Effector CD4-positive, alpha-beta T cell (primary cell): ENCODE results near the gene SRSF1.
A peak's percentile ranks its signal among the peaks of the same experiment; 100 is the strongest.
"Not testable (repeated sequence)": the region's sequence is repeated elsewhere in the genome, so short reads cannot be mapped to it uniquely, and the experiment has no call there.

Experiments
- DNase-seq: peaks from one replicate; pipeline ENCODE4 v3.0.0-alpha.2; 2020
- total RNA-seq: gene quantifications from one replicate; lab custom pipeline; 2026; lab: John Stamatoyannopoulos, UW

Gene SRSF1, protein sequence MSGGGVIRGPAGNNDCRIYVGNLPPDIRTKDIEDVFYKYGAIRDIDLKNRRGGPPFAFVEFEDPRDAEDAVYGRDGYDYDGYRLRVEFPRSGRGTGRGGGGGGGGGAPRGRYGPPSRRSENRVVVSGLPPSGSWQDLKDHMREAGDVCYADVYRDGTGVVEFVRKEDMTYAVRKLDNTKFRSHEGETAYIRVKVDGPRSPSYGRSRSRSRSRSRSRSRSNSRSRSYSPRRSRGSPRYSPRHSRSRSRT
- total RNA-seq, result 86.7 reads per million, percentile 80 among the genes with 10 or more reads in this experiment

DNA sequence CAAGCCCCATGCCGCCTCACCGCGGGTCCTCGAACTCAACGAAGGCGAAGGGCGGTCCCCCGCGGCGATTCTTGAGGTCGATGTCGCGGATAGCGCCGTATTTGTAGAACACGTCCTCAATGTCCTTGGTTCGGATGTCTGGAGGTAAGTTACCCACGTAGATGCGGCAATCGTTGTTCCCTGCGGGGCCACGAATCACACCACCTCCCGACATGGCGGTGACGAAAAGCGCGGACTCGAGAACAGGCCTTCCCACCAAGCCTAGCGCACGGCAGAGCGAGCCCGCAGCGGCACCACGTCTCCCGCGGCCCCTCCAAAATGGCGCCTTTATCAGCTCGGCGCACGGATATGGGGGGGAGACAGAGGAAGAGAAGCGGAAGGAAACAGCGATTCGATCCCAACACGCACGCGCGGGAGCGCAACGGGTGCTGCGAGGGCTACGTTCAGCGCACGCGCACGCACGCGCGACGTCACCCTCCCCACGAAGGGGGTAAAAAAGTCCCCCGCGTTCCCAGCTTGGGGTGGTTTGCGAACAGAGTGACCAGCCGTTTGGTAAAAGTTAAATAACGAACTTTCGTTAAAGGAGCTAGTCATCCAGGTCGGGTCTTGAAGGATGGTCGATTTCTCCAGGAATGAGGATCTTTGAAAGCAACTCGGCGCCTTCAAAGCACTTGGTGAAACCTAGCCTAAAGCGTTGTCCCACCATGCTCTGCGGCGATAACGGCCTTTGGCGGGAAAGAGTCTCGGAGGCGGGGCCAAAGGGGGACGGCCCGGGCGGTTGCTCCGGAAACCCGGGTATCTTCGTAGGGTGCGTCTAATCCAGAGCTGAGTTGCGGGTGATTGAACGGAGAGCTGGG lies at the start of gene SRSF1:
TSS of gene SRSF1 (minus strand) at position 323 of the 857 bp plus-strand sequence. CDS start at position 214, 109 bp downstream.
- DNase-seq, result peak; percentile 96

DNA sequence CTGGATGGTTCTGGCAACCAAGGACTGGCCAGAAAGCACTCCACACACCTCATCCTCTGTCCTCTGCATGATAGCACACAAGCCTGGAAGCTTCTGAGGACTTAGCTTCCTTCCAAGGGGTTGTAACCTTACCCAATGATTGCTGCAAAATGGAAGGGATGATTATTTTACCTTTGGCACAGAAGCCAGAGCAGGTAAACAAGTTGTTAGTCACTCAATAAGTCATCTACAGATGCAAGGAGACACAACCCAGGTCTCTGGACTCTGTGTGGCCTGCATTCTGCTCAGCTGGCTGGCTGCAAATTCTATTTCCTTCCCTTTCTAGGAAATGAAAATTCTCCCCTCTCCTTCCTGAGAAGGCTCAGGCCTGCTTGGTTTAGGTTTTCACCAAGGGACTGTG lies 49.4 kb upstream of the SRSF1 start:
- no peak for DNase-seq

DNA sequence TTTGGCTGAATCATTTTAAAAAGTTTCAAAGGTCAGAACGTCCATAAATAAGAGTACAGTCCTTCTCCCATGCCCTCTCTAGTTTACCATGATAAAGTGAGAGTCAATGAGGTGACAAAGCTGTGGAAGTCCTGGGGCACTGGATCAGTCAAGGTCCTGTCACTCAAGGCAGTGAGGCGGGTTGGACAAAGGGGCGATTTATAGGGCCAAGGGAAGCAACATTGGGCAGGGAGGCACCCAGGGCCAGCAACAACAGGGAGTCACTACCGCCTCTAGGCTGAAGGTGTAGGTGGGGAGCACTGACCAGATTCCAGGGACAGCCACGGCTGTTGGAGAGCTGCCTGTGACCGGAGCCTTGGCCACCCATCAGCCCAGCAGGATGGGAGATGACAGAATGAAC lies 47.6 kb upstream of the SRSF1 start:
- no peak for DNase-seq

DNA sequence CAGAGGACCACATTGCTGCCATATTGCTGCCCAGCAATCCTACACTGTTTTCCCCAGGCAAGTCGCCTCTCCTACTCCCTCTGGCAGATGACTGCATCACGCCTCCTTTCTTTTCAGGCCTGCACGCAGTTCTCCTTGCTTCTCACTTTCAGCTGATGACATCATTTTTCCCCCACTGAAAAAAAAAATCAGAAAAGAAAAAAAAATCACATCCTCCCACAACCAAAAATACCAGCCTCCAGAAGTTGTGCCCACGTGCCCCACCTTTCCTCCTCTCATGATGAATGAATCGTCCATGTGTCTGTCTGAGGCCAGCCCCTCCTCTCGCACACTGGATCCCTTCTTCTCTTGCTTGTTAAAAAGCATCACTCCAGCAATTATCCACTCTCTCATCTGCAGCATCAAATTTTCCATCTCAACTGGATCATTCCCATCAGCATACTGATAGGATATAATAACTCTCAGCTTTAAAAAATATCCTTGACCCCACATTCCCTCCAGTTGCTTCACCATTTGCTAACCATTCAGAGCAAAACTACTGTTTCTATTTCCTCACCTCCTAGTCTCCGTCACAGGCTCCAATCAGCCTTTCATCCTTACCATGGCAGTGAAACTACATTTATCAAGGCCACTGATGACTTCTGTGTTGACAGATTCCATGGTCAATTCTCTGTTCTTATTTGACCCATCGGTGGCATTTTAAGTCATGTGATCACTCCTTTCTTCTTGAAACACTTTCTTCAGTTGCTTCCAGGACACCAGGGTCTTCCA lies 46.1 kb upstream of the SRSF1 start:
- DNase-seq, result no peak

DNA sequence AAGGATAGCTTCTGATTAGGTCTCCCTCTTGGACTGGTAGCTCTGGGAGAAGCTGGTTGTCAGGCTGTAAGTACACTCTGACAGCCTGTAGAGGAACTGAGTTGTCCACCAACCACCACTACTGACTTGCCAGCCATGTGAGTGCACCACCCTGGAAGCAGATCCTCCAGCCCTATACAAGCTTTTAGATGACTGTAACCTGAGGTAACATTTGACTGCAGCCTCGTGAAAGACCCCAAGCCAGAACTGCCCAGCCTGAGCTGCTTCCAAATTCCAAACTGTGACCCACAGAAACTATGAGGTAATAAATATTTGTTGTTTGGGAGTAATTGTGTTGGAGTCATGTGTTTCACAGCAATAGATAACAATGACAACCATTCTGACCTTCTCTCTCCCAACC lies 45.4 kb upstream of the SRSF1 start:
- DNase-seq, result no peak

DNA sequence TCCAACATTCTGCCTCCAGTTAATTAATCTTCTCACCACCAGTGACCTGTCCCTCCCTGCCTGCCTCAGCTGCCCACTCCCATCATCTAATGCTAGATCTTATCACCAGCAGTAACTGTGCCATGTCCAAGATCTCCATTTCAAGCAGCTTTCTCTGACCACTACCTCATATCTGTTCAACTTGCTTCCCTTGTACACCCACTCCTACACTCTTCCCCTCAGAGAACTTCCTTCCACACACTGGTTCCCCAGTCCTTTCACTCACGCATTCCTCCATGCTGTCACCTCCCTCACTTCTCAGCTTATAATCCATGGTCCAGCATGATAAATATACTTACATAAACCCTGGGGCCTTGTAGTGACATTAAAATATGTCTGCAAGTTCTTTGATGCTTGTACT lies 44.4 kb upstream of the SRSF1 start:
- no peak for DNase-seq

DNA sequence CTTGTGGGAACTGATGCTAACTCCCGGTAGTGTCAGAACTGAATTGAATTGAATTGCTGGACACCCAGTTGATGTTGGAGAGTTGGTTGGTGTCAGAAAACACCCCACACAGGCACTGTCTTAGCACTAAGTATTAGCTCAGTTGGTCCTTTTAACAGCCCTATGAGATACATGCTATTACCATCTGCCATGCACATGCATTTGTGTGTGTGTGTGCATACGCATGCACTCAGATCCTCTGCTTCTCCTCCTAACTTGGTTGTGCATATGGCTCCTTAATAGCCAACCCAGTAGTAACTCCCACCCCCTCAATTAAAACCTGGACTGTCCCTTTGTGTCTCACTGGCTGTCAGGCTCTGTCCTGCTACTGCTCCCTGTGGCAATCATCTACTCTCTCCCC lies 43.9 kb upstream of the SRSF1 start:
- DNase-seq, result no peak

DNA sequence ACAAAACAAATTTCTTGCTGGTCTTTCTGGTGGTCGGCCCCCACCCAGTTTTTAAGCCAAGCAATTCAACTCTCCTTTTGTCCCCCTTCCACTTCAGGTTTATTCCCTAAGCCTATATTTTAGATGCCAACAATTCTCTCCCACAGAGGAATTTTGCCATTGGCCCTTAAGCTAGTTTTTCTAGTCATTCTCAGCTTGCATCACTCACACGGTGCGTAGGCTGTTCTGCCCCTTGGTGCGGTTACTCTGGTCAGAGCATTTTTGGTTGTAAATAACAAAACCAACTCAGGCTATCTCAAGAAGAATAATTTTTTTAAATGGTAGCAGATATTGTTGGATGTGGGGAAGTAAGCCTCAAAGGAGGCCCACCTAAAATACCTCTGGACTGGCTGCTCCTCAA lies 42.5 kb upstream of the SRSF1 start:
- no peak for DNase-seq

DNA sequence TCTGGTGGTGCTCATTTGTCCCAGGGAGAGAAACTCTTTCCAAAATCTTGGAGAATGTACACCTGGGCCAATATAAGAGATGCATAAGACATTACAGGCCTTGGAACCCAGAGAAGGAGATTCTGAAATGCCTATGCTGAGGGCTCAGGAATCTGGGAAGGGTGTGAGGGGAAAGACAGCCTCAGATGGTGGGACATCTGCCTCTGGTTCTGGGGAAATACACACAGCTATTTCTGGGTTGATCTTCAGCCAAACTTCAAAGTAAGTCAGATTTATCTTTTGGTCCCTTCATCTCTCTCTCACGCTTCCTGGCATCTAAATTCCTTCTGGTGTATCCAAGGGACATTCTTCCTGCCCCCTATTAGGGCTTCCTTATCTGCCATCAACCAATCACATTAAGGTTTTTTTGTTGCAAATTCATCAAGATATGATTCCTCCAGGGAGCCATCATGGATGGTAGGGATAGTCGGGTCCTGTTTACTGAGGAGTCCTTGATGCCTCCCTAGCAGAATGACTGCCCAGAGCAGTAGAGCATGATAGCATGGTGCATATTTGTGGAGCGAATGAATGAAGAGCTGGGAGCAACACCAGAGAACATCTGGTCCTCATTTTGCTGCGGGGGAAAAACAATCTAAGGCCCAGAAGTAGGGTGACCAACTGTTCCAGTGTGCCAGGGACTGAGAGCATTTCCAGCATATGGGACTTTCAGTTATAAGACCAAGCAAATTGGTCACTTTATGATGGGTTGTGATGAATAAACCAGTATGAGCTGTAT lies 40.5 kb upstream of the SRSF1 start:
- no peak for DNase-seq

DNA sequence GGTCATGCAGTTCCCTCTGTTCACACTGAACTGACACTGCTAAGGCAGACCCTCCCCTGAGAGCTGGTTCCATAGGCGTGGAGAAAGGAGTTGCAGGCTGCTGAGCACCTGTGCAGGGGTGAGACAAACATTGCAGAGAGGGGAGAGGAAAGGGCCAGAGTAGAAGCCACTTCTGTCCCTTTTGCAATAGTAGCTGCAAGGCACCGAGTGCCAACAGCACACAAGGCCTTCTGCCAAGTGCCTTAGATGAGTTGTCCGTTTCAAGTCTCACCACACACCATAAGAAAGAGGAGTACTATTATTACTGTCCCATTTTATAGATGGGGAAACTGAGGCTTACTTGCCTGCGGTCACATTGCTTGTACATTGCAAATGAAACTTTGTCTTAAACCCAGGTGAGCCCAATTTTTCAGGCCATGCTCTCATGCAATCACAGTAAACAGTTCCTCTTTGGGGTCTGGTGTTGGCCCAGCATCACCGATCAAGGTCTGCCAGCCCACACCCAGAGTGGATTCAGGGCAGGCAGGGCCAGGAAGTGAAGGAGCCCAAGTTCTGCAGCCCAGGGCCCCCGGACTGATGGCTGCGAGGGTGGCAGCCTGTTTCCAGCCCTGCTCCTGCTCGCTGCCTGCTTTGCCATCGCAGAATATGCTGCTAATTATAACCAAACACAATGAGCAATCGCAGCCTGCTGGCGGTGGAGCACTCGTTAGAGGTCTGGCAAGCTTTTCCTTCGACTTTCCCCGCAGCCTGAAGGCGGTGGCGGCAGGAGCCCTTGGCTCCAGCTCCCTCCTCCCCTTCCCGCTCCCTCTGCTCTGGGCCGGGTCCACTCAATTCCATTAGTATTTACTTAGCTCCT lies 39.4 kb upstream of the SRSF1 start:
- DNase-seq, result no peak

DNA sequence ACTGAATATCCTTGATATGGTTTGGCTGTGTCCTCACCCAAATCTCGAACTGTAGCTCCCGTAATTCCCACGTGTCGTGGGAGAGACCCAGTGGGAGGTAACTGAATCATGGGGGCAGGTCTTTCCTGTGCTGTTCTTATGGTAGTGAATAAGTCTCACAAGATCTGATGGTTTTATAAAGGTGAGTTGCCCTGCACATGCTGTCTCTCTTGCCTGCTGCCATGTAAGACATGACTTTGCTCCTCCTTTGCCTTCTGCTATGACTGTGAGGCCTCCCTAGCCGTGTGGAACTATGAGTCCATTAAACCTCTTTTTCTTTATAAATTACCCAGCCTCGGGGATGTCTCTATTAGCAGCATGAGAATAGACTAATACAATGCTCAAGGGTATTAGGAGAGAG lies 37.2 kb upstream of the SRSF1 start:
- DNase-seq, result not testable (repeated sequence)

DNA sequence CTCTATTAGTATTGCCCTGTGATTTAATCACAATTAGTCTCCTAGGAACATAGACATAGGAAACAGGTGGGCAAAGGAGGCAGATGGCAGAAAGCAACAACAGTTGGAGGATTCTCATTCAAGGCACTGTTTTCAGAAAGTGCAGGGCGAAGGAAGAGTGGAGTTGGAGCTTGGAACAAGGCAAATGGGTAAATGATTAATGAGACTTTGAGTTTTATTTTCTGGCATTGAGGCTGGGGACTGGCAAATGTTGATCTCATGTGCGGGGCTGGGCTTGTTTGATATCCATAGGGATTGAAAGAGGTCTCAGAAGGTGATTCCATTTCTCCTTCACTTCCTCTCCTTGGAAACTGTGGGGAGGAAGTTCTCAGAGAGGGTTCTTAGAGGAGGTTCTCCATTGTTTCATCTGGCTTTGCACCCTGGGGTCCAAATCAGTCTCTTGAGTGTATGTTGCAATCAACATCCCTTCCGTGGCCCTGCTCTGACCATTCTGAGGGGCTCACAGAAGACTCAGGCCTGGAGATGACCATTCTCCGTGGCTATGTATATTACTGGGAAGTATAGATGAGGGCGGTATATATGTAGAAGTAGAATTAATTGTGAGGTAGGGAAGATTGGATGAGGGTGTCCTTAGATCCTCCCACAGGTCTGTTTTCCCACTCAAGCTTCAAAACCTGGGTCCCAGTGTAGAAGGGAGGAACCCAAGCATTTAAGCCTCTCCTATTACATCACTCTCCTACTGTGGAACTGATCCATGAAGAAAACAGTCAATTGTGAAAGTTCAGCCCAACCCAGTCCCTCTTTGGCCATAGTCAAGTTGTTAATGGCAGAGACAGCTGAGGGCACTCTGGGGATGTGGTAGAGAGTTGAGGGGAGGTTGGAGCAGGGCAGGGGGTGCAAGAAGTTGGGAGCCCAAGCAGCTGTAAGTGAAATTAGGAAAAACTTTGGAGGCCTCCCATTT lies 36.5 kb upstream of the SRSF1 start:
- DNase-seq, result no peak

DNA sequence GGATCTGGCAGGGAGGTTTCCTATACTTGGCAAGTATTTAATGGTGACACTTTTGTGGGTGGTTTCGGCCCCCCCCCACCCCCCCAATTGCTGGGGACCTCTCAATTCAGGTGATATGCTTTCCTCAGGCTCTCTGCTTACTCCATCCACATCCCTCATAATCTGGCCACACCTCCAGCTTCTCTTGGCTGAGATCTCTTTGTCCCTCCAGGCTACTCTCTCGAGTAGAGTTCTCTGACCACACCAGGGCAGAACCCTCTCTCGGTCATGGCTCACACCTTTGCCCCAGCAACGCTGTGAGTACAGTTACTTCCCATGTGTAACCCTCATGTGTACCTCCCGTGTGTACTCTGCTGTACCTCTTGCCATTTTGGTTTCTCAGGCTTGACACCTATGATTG lies 34.1 kb upstream of the SRSF1 start:
- DNase-seq, result no peak

DNA sequence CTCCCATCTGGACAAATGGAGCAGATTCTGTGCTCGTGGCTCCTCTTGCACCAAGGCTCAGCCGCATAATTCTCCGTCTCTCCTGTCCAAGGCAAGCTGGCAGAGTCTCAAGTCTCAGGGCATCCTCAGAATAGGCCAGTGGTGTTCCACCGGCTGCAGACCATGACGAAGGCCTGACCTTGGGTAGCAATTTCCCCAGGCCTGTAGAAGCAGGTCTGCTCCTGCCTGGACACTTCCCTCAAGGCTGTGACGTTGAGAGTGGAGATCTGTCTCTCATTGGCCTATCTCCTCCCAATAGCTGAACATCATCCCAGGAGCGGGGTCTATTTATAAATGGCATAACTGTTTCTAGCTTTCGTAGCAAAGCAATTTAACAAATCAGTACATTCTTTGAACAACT lies 33.3 kb upstream of the SRSF1 start:
- DNase-seq, result no peak

DNA sequence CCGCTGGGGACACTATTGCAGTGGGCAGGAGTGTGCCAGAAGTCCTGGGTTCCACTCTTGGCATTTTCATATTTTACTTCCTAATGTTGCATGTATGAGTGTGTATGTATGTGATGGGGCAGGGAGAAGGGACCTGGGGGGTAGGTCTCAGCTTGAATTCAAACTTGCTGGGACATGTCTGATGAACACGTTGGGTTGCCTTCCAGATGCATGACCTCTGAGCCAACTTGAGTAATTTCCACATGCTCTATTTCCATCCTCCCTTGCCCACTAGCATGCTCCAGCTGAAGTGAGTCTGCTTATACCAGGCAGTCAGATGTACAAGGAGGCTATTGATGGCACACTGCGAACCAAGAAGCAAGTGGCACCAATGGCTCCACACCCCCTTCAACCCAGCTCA lies 32.9 kb upstream of the SRSF1 start:
- DNase-seq, result no peak

DNA sequence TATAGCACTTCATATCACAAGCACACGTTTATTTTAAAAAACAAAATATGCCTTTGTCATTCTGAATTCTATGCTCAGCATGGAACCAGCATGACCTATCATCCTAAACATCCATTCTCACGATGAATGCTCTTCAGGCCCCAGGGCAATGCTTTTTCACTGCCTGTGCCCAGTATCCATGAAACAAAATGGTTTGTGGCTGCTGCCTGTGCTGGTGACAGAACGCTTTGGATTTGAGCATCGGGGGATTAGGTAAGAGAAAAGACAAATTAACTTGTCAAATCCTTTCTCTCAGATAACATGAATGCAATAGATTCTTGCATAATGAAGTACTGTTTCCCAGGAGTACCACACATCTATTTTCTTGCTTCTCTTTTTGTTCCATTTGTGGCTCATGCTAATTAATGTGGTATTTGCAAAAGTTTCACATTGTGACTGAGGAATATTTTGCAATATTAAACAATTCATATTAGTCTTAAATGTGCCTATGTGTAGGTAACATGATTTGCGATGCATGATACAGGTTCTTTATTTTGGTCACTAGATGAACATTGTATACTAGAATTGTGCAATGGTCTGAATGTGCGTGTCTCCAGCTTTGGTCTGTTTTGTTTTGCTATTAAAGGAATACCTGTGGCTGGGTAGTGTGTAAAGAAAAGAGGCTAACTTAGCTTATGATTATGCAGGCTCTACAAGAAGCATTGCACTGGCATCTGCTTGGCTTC lies 25.8 kb upstream of the SRSF1 start:
- DNase-seq, result no peak

DNA sequence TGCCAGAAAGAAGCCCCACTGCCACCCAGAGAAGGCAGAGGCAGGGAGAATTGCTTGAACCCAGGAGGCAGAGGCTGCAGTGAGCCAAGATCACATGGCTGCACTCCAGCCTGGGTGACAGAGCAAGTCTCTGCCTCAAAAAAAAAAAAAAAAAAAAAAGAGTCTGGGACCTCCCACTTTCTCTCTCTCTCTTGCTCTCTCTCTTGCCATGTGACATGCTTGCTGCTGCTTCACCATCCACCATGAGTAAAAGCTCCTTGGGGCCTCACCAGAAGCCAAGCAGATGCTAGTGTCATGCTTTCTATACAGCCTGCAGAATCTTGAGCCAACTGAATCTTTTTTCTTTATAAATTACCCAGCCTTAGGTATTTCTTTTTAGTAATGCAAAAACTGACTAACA lies 21.5 kb upstream of the SRSF1 start:
- no peak for DNase-seq

DNA sequence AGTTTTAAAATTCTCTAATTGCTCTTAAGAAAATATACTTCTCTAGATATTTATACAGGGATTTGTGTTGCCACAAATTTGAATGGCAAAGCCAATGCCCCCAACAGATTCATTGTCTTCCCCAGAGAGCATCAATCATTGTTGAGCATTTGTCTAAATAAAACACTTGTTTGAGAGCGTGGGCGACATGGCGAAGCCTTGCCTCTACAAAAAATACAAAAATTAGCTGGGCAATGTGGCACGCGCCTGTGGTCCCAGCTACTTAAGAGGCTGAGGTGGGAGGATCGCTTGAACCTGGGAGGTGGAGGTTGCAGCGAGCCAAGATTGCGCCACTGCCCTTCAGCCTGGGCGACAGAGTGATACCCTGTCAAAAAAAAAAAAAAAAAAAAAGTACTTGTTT lies 13.4 kb upstream of the SRSF1 start:
- DNase-seq, result no peak

DNA sequence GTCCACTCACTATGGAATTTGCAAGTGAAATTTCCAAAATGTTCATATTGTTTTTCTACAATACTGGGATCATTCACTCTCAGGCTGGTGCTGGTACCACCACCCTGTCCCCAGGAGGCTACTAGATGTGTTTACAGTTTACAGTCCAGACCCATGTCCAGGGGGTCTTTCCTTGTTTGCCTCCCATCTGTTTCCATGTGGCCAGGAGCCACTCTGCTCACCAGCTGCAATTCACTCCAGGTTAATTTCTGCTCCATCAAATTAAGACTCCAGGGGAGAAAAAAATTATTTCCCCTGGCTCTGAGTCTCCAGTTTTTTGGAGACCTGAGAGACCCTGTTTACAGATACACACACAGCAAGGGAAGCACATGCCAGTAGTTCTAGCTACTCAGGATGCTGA lies 12.5 kb upstream of the SRSF1 start:
- DNase-seq, result no peak

DNA sequence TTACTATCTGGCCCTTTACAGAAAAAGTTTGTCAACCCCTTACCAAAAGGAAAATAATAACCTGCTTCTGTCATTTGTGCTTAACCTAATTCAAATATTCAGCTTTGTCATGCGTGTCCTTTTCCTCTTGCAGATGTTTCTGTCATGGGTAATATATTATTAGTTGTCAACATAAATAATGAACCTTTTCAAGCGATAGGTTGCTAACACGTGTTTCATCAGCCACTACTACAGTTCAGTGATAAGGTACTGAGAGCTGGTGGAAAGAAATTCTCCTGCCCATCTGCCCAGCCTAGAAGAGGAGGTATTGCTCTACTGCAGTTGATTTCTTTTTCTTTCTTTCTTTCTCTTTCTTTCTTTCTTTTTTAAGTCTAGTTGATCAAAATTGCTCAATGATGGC lies 12.0 kb upstream of the SRSF1 start:
- no peak for DNase-seq
